Esophagus squamous epithelium (tissue), 5 donors: ENCODE results near the gene RALGPS1. TPM values are rescaled to one million over a fixed set of nuclear protein-coding genes. Genes with fewer than 3 reads are reported as not detected.

ENCODE experiments used
- DNase-seq: peaks from one replicate; lab custom pipeline; 2025; lab: John Stamatoyannopoulos, UW
- H3K27ac ChIP-seq, 4 donors: fragments of 200-600 bp; sonication (generic); one replicate each; pipeline ENCODE4 v1.5.1; 2016 to 2019; ENCODE audit warnings: mild to moderate bottlenecking in 1 of 4
- H3K27me3 ChIP-seq, 4 donors: fragments of 200-600 bp; sonication (generic); 1 replicate in 3 of 4; 2 replicates in 1 of 4; pipeline versions ENCODE4 v1.5.1 to v1.6.0; 2017 to 2021; ENCODE audit warnings: antibody characterized with exemption in 1 of 4
- H3K36me3 ChIP-seq, 3 donors: fragments of 200-600 bp; sonication (generic); one replicate each; pipeline ENCODE4 v1.5.1; 2016 to 2019
- H3K4me1 ChIP-seq, 3 donors: fragments of 200-600 bp; sonication (generic); one replicate each; pipeline ENCODE4 v1.5.1; 2017 to 2019
- H3K4me3 ChIP-seq, 4 donors: fragments of 200-600 bp; sonication (generic); 1 replicate in 3 of 4; 2 replicates in 1 of 4; pipeline ENCODE4 v1.5.1; 2016 to 2019; ENCODE audit warnings: mild to moderate bottlenecking in 2 of 4, moderate library complexity in 1 of 4
- H3K9me3 ChIP-seq, 3 donors: fragments of 200-600 bp; sonication (generic); one replicate each; pipeline ENCODE4 v1.5.1; 2016 to 2019
- CTCF ChIP-seq, 6 experiments: fragments of 450-650 bp in 4 of 6; fragments of 200-600 bp in 2 of 6; sonication (generic) in 2 of 6; IDR thresholded peaks; one replicate each; pipeline ENCODE4 v1.5.1; 2016 to 2019; ENCODE audit warnings: antibody characterized with exemption in 6 of 6, mild to moderate bottlenecking in 4 of 6, moderate library complexity in 4 of 6
- POLR2A ChIP-seq, 4 donors: fragments of 450-650 bp; IDR thresholded peaks; one replicate each; pipeline ENCODE4 v1.6.1; 2017; ENCODE audit warnings: antibody characterized with exemption in 4 of 4, mild to moderate bottlenecking in 4 of 4, moderate library complexity in 3 of 4
- WGBS, 2 donors: methylation state at CpG; one replicate each; pipeline ENCODE4 v1.1.5; 2018; 5-methylcytosine and 5-hydroxymethylcytosine counted together
- intact Hi-C: fragments of 100-400 bp; cut with DNase I; formaldehyde crosslinking; loops from one replicate; pipeline ENCODE4 v1.15.0; 2022
- total RNA-seq, 4 donors: library from RNA; depleted of rRNA; stranded (reverse); fragments of >200 nt; gene quantifications; one replicate each; pipeline ENCODE4 v1.1.0, GENCODE V29; 2016
- donor health status: DM: yes; HTN: yes; CAD: no.

The RALGPS1 gene
- total RNA-seq, 4 donors from 2014 or later: 3.0 to 16.4 (median 10.6) TPM

GRCh38 chr9:127223810-127224177, 309.2 kb downstream of the RALGPS1 start:
- WGBS, 2 donors: 14 to 50% methylated on average over 1 to 4 of the region's 8 CpGs
- DNase-seq: no peak
- TF ChIP-seq POLR2A (IDR thresholded peaks at IDR 0.05) (no peak), CTCF (IDR thresholded peaks at IDR 0.05) (no peak)
- no peaks in the 10 kb centered on the region for H3K36me3 ChIP-seq
- no peaks in the 10 kb centered on the region for H3K9me3 ChIP-seq
- no peaks in the 10 kb centered on the region for H3K27me3 ChIP-seq
- H3K4me3 ChIP-seq: peak overlapping the region; percentile 56 to 91 (median 81)
- H3K4me1 ChIP-seq: peaks cover 13 to 27% (median 13%) of the 10 kb centered on the region in 3 donors
- intact Hi-C loops: loop anchor here (10.0 kb wide), 1 partner anchor 171 kb away; the partner anchor contains the start of gene SLC2A8
- H3K27ac ChIP-seq: peak overlapping the region in 3 of 4 donors; percentile 83 to 90 (median 90)

- Histone ChIP-seq H3K9me3 (no peaks in the 10 kb centered on the region), H3K4me3 (peak overlapping the region; percentile 56 to 91 (median 81)), H3K4me1 (peaks cover 13 to 27% (median 13%) of the 10 kb centered on the region in 3 donors), H3K36me3 (no peaks in the 10 kb centered on the region), H3K27me3 (no peaks in the 10 kb centered on the region), H3K27ac (peak overlapping the region; percentile 78 to 90 (median 86))
- peak; percentile 50 for DNase-seq
- peak in 2 of 6 experiments; percentile 3 to 9 for TF ChIP-seq CTCF (IDR thresholded peaks at IDR 0.05)
- peak in 2 of 4 donors; percentile 17 to 52 for TF ChIP-seq POLR2A (IDR thresholded peaks at IDR 0.05)
- WGBS, 2 donors: 0 to 2% methylated on average over 19 to 23 of the region's 56 CpGs
- intact Hi-C loops: loop anchor here (10.0 kb wide), 1 partner anchor 170 kb away; the partner anchor contains the start of gene SLC2A8
These were observed 309.7 kb downstream of the RALGPS1 start for GRCh38 chr9:127224178-127224882.

GRCh38 chr9:127224883-127225739, 310.5 kb downstream of the RALGPS1 start:
- intact Hi-C loops: loop anchor here (10.0 kb wide), 1 partner anchor 170 kb away; the partner anchor contains the start of gene SLC2A8
- DNase-seq: peak; percentile 90
- no CpG with 5 or more reads among the region's 106 CpGs for WGBS, 2 donors

GRCh38 chr9:127225801-127226625, 311.4 kb downstream of the RALGPS1 start:
- Histone ChIP-seq H3K9me3 (no peaks in the 10 kb centered on the region), H3K27ac (peak overlapping the region in 3 of 4 donors; percentile 78 to 90 (median 90)), H3K27me3 (no peaks in the 10 kb centered on the region), H3K4me3 (peak overlapping the region; percentile 56 to 91 (median 81)), H3K36me3 (no peaks in the 10 kb centered on the region), H3K4me1 (peaks cover 13 to 34% (median 13%) of the 10 kb centered on the region in 3 donors)
- 54 to 62% methylated on average over 9 to 16 of the region's 42 CpGs for WGBS, 2 donors
- TF ChIP-seq CTCF (IDR thresholded peaks at IDR 0.05) (no peak), POLR2A (IDR thresholded peaks at IDR 0.05) (no peak)
- intact Hi-C loops: loop anchor here (10.0 kb wide), 1 partner anchor 169 kb away; the partner anchor contains the start of gene SLC2A8
- no peak for DNase-seq

More at GRCh38 chr9:127224883-127225739, 310.5 kb downstream of the RALGPS1 start:
- H3K27me3 ChIP-seq: no peaks in the 10 kb centered on the region
- no peaks in the 10 kb centered on the region for H3K9me3 ChIP-seq
- H3K4me3 ChIP-seq: peak overlapping the region; percentile 56 to 91 (median 81)
- no peaks in the 10 kb centered on the region for H3K36me3 ChIP-seq
- H3K27ac ChIP-seq: peak overlapping the region; percentile 78 to 90 (median 86)
- peaks cover 13 to 30% (median 13%) of the 10 kb centered on the region in 3 donors for H3K4me1 ChIP-seq
- TF ChIP-seq POLR2A (IDR thresholded peaks at IDR 0.05): peak in 1 of 4 donors; percentile 30
- peak in 2 of 6 experiments; percentile 3 to 11 for TF ChIP-seq CTCF (IDR thresholded peaks at IDR 0.05)
